GM10266 (cell line): Measurements from ENCODE around the gene LGALS9.

ENCODE experiments used
- DNase-seq: peaks from one replicate; pipeline ENCODE4 v3.0.0; 2012; ENCODE audit errors: extremely low spot score
- TF ChIP-seq, protein P1 (sequence below): IDR thresholded peaks from 2 replicates; pipeline ENCODE4 v1.5.1; 2012; ENCODE audit warnings: mild to moderate bottlenecking, low read depth; ENCODE audit not compliant: control insufficient read depth, insufficient read depth; ENCODE audit errors: missing control alignments

LGALS9 gene

DNA sequence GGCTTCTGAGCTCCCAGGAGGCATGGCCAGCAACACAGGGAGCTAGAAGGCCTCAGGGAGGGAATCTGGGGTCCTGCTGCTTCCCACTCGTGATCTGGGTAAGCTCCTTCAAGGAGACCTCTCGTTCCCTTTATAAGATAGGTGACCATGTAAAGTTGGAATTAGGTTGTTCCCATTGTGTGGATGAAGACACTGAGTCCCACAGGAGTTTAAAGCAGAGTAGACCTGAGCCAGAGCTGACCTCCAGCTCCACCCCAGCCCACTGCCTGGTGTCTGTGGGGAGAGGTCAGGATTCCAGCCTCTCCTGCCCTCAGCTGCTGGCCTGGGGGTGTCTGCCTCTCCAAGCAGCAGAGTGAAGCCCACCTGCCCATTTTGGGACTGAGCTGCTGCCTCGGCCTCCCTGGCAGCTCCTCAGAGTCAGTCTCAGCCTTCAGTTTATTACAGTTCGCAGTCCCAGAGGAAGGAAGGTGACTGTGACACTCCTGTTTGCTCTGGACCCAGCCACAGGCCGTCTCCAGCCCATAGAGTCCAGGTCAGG is 33.1 kb upstream of the LGALS9 start:
- TF ChIP-seq, protein P1, sequence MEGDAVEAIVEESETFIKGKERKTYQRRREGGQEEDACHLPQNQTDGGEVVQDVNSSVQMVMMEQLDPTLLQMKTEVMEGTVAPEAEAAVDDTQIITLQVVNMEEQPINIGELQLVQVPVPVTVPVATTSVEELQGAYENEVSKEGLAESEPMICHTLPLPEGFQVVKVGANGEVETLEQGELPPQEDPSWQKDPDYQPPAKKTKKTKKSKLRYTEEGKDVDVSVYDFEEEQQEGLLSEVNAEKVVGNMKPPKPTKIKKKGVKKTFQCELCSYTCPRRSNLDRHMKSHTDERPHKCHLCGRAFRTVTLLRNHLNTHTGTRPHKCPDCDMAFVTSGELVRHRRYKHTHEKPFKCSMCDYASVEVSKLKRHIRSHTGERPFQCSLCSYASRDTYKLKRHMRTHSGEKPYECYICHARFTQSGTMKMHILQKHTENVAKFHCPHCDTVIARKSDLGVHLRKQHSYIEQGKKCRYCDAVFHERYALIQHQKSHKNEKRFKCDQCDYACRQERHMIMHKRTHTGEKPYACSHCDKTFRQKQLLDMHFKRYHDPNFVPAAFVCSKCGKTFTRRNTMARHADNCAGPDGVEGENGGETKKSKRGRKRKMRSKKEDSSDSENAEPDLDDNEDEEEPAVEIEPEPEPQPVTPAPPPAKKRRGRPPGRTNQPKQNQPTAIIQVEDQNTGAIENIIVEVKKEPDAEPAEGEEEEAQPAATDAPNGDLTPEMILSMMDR, result no peak
- DNase-seq, result no peak

GRCh38 chr17:27598337-27599050 is 32.5 kb upstream of the LGALS9 start:
- no peak for DNase-seq
- TF ChIP-seq, protein P1, result no peak

DNA sequence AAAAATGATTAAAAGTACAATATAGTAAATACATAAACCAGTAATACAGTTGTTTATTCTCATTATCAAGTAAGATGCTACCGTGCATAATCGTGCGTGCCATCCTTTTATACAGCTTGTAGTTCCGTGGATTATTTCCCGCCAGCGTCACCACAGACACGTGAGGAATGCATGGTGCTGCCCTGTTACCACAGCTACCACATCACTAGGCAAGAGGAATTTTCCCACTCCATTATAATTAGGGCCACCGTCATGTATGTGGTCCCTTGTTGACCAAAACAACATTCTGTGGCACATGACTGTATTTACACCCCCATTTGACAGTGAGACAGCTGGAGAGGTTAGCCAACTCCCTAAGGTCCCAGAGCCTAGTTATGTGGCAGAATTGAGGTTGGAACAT is 30.5 kb upstream of the LGALS9 start:
- TF ChIP-seq, protein P1, result no peak
- DNase-seq, result no peak

GRCh38 chr17:27601069-27601974 is 29.7 kb upstream of the LGALS9 start:
- peak; percentile 80 for DNase-seq
- TF ChIP-seq, protein P1, result peak; percentile 91

DNA sequence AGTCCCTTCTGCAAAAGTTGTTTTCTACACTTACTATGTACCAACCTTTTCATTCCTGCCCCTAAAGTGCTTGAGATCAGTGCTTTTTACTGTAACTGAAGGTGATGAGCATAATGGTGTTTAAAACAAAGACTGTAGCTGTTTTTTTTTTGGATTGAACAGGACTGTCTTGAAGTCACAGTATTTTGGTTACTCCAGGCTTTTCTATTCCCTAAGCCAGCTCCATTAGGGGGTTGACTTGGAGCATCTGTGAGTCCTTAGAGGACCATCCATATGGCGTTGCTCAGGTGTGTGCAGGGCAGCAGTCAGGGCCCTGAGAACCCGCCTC is 29.0 kb upstream of the LGALS9 start:
- no peak for DNase-seq
- TF ChIP-seq, protein P1, result no peak

GRCh38 chr17:27602721-27603420 is 28.1 kb upstream of the LGALS9 start:
- peak; percentile 90 for DNase-seq
- TF ChIP-seq, protein P1, result peak; percentile 97

DNA sequence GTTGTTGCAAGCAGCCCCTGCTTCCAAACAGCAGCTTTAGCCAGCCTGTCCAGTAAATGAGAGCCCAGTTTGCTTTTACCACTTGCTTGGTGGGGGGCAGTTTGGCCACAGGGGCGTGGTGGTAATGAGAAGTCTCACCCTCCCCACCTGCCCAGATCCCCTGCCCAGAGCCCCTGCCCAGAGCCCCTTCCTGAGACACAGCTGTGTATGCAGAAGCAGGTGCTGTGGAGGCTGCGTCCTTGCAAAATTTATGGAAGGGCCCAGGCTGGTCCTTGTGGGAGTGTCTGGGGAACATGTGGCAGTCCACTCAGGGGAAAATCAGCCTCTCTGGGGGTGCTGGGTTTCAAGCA is 27.6 kb upstream of the LGALS9 start:
- TF ChIP-seq, protein P1, result no peak
- no peak for DNase-seq
